GM18868 (cell line): Measurements from ENCODE around the gene CEACAM1.
A peak's percentile ranks its signal among the peaks of the same experiment; 100 is the strongest.
"Not testable (repeated sequence)": the region's sequence is repeated elsewhere in the genome, so short reads cannot be mapped to it uniquely, and the experiment has no call there.

Experiments used
- ATAC-seq: cut with Tn5 transposase; IDR thresholded peaks from one replicate; pipeline ENCODE4 v1.9.1; 2021; ENCODE audit warnings: mild to moderate bottlenecking, moderate library complexity; ENCODE audit not compliant: unreplicated experiment

Gene CEACAM1

GRCh38 chr19:42477933-42478332, 50.3 kb downstream of the CEACAM1 start:
- no peak for ATAC-seq

- ATAC-seq = no peak
These were observed 51.2 kb downstream of the CEACAM1 start for GRCh38 chr19:42477117-42477516.

GRCh38 chr19:42475366-42475765, 52.9 kb downstream of the CEACAM1 start:
- ATAC-seq = no peak

GRCh38 chr19:42474743-42475142, 53.5 kb downstream of the CEACAM1 start:
- ATAC-seq = no peak

GRCh38 chr19:42473686-42474085, 54.6 kb downstream of the CEACAM1 start:
- no peak for ATAC-seq

GRCh38 chr19:42472402-42473147, 55.7 kb downstream of the CEACAM1 start:
- ATAC-seq = no peak

GRCh38 chr19:42471554-42472249, 56.6 kb downstream of the CEACAM1 start:
- ATAC-seq = no peak

- no peak for ATAC-seq
These were observed 58.7 kb downstream of the CEACAM1 start for GRCh38 chr19:42469311-42470235.

GRCh38 chr19:42468273-42468796, 59.9 kb downstream of the CEACAM1 start:
- ATAC-seq = no peak

- ATAC-seq = no peak
These were observed 61.0 kb downstream of the CEACAM1 start for GRCh38 chr19:42467183-42467760.

GRCh38 chr19:42466521-42467182, 61.6 kb downstream of the CEACAM1 start:
- peak; percentile 10 for ATAC-seq

- ATAC-seq = peak; percentile 90
These were observed 62.4 kb downstream of the CEACAM1 start for GRCh38 chr19:42465827-42466280.

- ATAC-seq = no peak
These were observed 66.5 kb downstream of the CEACAM1 start for GRCh38 chr19:42461700-42462324.

- not testable (repeated sequence) for ATAC-seq
These were observed 67.0 kb downstream of the CEACAM1 start for GRCh38 chr19:42461231-42461630.

- ATAC-seq = no peak
These were observed 68.4 kb downstream of the CEACAM1 start for GRCh38 chr19:42459926-42460325.
